Stimulated activated CD4-positive, alpha-beta T cell treated with anti-CD3 and anti-CD28 coated beads, Interleukin-4, amount 100 ng/mL, for 4 hours (primary cell): ENCODE measurements around the gene GAS7.

Experiments used
- DNase-seq, 2 experiments: peaks; one replicate each; pipeline ENCODE4 v3.0.0-alpha.2; 2020

The GAS7 gene

GRCh38 chr17:10127819-10128425 is 70.5 kb downstream of the GAS7 start:
- DNase-seq, result no peak

- DNase-seq, result no peak
Measured at GRCh38 chr17:10126616-10127501, 71.5 kb downstream of the GAS7 start.

GRCh38 chr17:10126276-10126615 is 72.2 kb downstream of the GAS7 start:
- no peak for DNase-seq

GRCh38 chr17:10125531-10126275 is 72.7 kb downstream of the GAS7 start:
- no peak for DNase-seq

GRCh38 chr17:10123093-10123492 is 75.3 kb downstream of the GAS7 start:
- no peak for DNase-seq

- DNase-seq, result no peak
Measured at GRCh38 chr17:10121971-10122707, 76.3 kb downstream of the GAS7 start.

- no peak for DNase-seq
Measured at GRCh38 chr17:10120749-10121148, 77.7 kb downstream of the GAS7 start.

- no peak for DNase-seq
Measured at GRCh38 chr17:10120109-10120485, 78.3 kb downstream of the GAS7 start.

- no peak for DNase-seq
Measured at GRCh38 chr17:10119203-10120108, 79.0 kb downstream of the GAS7 start.

GRCh38 chr17:10118788-10119130 is 79.6 kb downstream of the GAS7 start:
- no peak for DNase-seq

- no peak for DNase-seq
Measured at GRCh38 chr17:10117581-10118001, 80.8 kb downstream of the GAS7 start.

GRCh38 chr17:10116753-10117420 is 81.5 kb downstream of the GAS7 start:
- DNase-seq, result no peak

- no peak for DNase-seq
Measured at GRCh38 chr17:10116267-10116666, 82.1 kb downstream of the GAS7 start.

- no peak for DNase-seq
Measured at GRCh38 chr17:10115536-10115932, 82.9 kb downstream of the GAS7 start.

- DNase-seq, result peak in 1 of 2 experiments; percentile 51
Measured at GRCh38 chr17:10114931-10115535, 83.4 kb downstream of the GAS7 start.

GRCh38 chr17:10112962-10113361 is 85.4 kb downstream of the GAS7 start:
- no peak for DNase-seq

- DNase-seq, result no peak
Measured at GRCh38 chr17:10111907-10112452, 86.4 kb downstream of the GAS7 start.

GRCh38 chr17:10109146-10109545 is 89.3 kb downstream of the GAS7 start:
- DNase-seq, result no peak

GRCh38 chr17:10107316-10108165 is 90.9 kb downstream of the GAS7 start:
- DNase-seq, result no peak

- DNase-seq, result no peak
Measured at GRCh38 chr17:10106067-10106466, 92.3 kb downstream of the GAS7 start.
